Thyroid gland (tissue), 4 donors: Measurements from ENCODE around the gene ENDOG. TPM values are rescaled to one million over a fixed set of nuclear protein-coding genes. Genes with fewer than 3 reads are reported as not detected.
A peak's percentile ranks its signal among the peaks of the same experiment; 100 is the strongest.
"Not testable (repeated sequence)": the region's sequence is repeated elsewhere in the genome, so short reads cannot be mapped to it uniquely, and the experiment has no call there.

Source experiments
- DNase-seq, 2 donors: peaks; one replicate each; pipeline ENCODE4 v3.0.0-alpha.2; 2019
- H3K27ac ChIP-seq, 3 donors: fragments of 200-600 bp; sonication (generic); 1 replicate in 2 of 3; 2 replicates in 1 of 3; pipeline ENCODE4 v1.5.1; 2016 to 2019; ENCODE audit warnings: mild to moderate bottlenecking in 1 of 3, moderate library complexity in 1 of 3
- H3K27me3 ChIP-seq: fragments of 200-600 bp; sonication (generic); one replicate; pipeline ENCODE4 v1.5.1; 2019
- H3K36me3 ChIP-seq, 2 donors: fragments of 200-600 bp; sonication (generic); one replicate each; pipeline ENCODE4 v1.5.1; 2016 to 2019
- H3K4me1 ChIP-seq, 2 donors: fragments of 200-600 bp; sonication (generic); one replicate each; pipeline ENCODE4 v1.5.1; 2017 to 2019
- H3K4me3 ChIP-seq, 3 donors: fragments of 200-600 bp; sonication (generic); replicated peaks in 1 of 3; 1 replicate in 2 of 3; 2 replicates in 1 of 3; pipeline ENCODE4 v1.5.1; 2016; ENCODE audit warnings: mild to moderate bottlenecking in 1 of 3
- H3K9me3 ChIP-seq: fragments of 200-600 bp; sonication (generic); one replicate; pipeline ENCODE4 v1.5.1; 2017
- POLR2A ChIP-seq, 2 donors: fragments of 450-650 bp; IDR thresholded peaks; one replicate each; pipeline ENCODE4 v1.6.1; 2017; ENCODE audit warnings: antibody characterized with exemption in 2 of 2, mild to moderate bottlenecking in 2 of 2, moderate library complexity in 1 of 2
- WGBS, 2 donors: methylation state at CpG; one replicate each; pipeline ENCODE4 v1.1.5; 2017; 5-methylcytosine and 5-hydroxymethylcytosine counted together
- intact Hi-C: fragments of 100-400 bp; cut with DNase I; formaldehyde crosslinking; loops from one replicate; pipeline ENCODE4 v1.15.1; 2023
- total RNA-seq, 4 donors: library from RNA; depleted of rRNA; stranded (reverse); fragments of >200 nt; gene quantifications; one replicate each; pipeline ENCODE4 v1.2.3, GENCODE V29; 2016
- TF ChIP-seq, protein P1 (sequence below), 6 experiments: fragments of 200-600 bp in 3 of 6; fragments of 450-650 bp in 3 of 6; sonication (generic) in 3 of 6; IDR thresholded peaks; one replicate each; pipeline ENCODE4 v1.5.1; 2016 to 2019; ENCODE audit warnings: antibody characterized with exemption in 6 of 6, mild to moderate bottlenecking in 2 of 6, inconsistent platforms in 1 of 6, moderate library complexity in 1 of 6

Gene ENDOG
- total RNA-seq, 4 donors from 2014 or later = 15.2 to 74.6 (median 40.1) TPM

DNA sequence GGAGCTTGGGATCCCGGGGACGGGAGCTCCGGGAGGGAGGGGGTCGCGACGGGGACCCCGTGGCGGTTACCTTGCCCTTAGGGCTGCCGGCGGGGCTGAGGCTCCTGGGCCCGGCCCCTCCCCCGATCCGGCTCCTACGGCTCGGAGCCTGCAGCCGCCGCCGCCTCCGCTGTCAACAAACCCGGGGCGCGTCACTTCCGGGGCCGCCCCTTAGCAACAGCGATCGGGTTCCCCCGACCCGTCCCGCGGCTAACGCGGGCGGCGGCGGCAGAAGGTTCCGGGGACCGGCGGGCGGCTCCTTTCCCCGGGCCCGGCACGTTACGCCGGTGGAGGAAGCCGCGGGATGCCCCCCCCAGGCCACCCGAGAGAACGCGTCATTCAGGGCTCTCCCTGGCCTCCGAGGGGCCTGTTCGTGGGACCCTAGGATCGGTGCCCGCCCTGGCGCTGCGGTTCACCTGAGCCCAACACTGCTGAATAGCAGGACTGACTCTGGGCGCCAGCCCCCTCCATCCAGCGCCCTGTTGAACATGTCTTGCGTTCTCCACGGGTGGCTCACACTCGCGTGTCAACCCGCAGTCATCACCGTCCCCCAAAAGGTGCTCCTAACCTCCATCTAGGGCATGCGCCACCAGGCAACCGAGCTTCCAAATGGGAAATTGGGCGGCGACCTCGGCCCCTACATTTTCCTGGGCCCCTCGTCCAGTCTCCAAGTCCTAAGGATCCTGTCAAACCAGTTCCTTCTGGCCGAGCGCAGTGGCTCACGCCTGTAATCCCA is 46.4 kb upstream of the ENDOG start, which contains the start of gene ZER1:
TSS of gene ZER1 (minus strand) at position 183 of the 775 bp plus-strand sequence. CDS start 16,362 bp downstream, outside the sequence.
- DNase-seq = peak; percentile 95 to 96
- H3K4me3 ChIP-seq = peak within 1 kb of the TSS; percentile 79 to 94 (median 80)
- H3K4me1 ChIP-seq = peaks cover 16% of the 10 kb centered on the region in 2 donors
- H3K27me3 ChIP-seq = no peaks in the 10 kb centered on the region
- TF ChIP-seq, protein P1, sequence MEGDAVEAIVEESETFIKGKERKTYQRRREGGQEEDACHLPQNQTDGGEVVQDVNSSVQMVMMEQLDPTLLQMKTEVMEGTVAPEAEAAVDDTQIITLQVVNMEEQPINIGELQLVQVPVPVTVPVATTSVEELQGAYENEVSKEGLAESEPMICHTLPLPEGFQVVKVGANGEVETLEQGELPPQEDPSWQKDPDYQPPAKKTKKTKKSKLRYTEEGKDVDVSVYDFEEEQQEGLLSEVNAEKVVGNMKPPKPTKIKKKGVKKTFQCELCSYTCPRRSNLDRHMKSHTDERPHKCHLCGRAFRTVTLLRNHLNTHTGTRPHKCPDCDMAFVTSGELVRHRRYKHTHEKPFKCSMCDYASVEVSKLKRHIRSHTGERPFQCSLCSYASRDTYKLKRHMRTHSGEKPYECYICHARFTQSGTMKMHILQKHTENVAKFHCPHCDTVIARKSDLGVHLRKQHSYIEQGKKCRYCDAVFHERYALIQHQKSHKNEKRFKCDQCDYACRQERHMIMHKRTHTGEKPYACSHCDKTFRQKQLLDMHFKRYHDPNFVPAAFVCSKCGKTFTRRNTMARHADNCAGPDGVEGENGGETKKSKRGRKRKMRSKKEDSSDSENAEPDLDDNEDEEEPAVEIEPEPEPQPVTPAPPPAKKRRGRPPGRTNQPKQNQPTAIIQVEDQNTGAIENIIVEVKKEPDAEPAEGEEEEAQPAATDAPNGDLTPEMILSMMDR (IDR thresholded peaks at IDR 0.05) = peak in 1 of 6 experiments; percentile 11
- TF ChIP-seq POLR2A (IDR thresholded peaks at IDR 0.05) = peak; percentile 46 to 91
- no peaks in the 10 kb centered on the region for H3K9me3 ChIP-seq
- 1 to 3% methylated on average over 22 to 25 of the region's 72 CpGs for WGBS, 2 donors
- H3K27ac ChIP-seq = peak within 1 kb of the TSS; percentile 90 to 94 (median 90)
- no peaks in the 10 kb centered on the region for H3K36me3 ChIP-seq
- intact Hi-C loops = no loop called here

GRCh38 chr9:128773049-128773448 is 45.3 kb upstream of the ENDOG start:
- Histone ChIP-seq H3K4me3 (no peak overlapping the region), H3K27ac (no peak overlapping the region), H3K36me3 (no peaks in the 10 kb centered on the region), H3K4me1 (peaks cover 16% of the 10 kb centered on the region in 2 donors), H3K27me3 (no peaks in the 10 kb centered on the region), H3K9me3 (no peaks in the 10 kb centered on the region)
- 88 to 93% methylated on average over 5 of the region's 5 CpGs for WGBS, 2 donors
- no peak for DNase-seq
- no peak for TF ChIP-seq POLR2A (IDR thresholded peaks at IDR 0.05)
- TF ChIP-seq, protein P1 (IDR thresholded peaks at IDR 0.05) = no peak
- intact Hi-C loops = no loop called here

DNA sequence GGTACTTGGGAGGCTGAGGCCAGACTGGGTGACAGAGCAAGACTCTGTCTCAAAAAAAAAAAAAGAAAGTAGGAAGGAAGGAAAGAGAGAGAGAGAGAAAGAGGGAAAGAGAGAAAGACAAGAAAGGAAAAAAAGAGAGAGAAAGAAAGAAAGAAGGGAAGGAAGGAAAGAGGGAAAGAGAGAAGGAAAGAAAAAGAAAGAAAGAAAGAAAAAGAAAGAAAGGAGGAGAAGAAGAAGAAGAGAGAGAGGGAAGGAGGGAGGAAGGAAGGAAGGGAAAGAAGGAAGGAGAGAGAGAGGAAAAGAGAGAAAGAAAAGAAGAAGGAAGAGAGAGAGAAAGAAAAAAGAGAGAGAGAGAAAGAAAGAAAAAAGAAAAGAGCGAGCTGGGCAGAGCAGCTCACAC is 43.5 kb upstream of the ENDOG start:
- no peaks in the 10 kb centered on the region for H3K36me3 ChIP-seq
- intact Hi-C loops = no loop called here
- H3K27me3 ChIP-seq = no peaks in the 10 kb centered on the region
- no peak overlapping the region for H3K27ac ChIP-seq
- no peak overlapping the region for H3K4me3 ChIP-seq
- no peaks in the 10 kb centered on the region for H3K9me3 ChIP-seq
- TF ChIP-seq POLR2A (IDR thresholded peaks at IDR 0.05) = no peak
- TF ChIP-seq, protein P1 (IDR thresholded peaks at IDR 0.05) = no peak
- H3K4me1 ChIP-seq = peaks cover 15 to 16% of the 10 kb centered on the region in 2 donors
- WGBS, 2 donors = 94 to 98% methylated on average over 1 of the region's 1 CpG
- no peak for DNase-seq

- H3K27me3 ChIP-seq, DNase-seq, H3K9me3 ChIP-seq, H3K27ac ChIP-seq, H3K4me1 ChIP-seq, H3K4me3 ChIP-seq, H3K36me3 ChIP-seq, intact Hi-C loops: not testable (repeated sequence)
- 95 to 96% methylated on average over 8 to 9 of the region's 27 CpGs for WGBS, 2 donors
Measured at GRCh38 chr9:128780093-128780492, 38.2 kb upstream of the ENDOG start.

GRCh38 chr9:128781187-128782070 is 36.9 kb upstream of the ENDOG start:
- Histone ChIP-seq H3K36me3 (no peaks in the 10 kb centered on the region), H3K27me3 (no peaks in the 10 kb centered on the region), H3K9me3 (no peaks in the 10 kb centered on the region), H3K27ac (no peak overlapping the region), H3K4me1 (peaks cover 0 to 2% of the 10 kb centered on the region in 2 donors), H3K4me3 (no peak overlapping the region)
- 83 to 85% methylated on average over 7 of the region's 7 CpGs for WGBS, 2 donors
- TF ChIP-seq, protein P1 (IDR thresholded peaks at IDR 0.05) = no peak
- no peak for TF ChIP-seq POLR2A (IDR thresholded peaks at IDR 0.05)
- no peak for DNase-seq
- intact Hi-C loops = no loop called here
